ENCODE measurements around the gene LRP5.

Gene LRP5

DNA sequence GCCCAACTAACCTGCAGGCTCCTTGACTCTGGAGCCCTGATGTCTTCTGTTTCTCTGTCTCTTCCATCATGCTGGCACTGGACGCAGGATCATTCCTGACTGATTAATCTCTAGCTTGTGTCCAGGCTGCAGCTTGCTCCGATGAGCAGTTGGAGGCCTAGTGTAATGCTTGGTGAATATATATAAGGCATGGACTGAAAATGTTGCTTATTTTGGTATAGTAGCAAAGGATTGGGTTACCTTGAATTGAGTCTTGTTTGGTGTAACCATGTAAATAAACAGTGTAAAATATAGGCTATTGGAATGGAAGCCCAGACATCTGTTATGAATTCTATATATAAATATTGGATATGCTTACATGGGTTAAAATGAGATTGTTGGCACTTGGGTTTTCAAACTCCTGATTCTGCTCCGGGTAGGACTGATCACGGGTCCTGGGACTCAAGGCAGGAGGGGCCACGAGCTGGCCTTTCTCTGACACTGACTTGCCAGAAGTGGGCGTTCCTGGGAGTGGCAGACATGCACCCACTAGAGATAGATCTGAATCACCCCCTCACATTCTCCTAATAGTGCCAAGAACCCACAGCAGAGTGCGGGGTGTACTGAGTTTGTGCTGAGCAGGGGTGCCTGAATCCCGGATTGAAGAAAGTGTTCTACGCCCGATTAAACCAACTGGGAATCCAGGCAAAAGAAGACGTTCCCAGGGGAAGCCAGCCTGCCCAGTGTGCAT is 25.8 kb downstream of the LRP5 start:
- Histone ChIP-seq H3K9me2 (replicated peaks; ENCODE audit: low read depth, low read length) (no peaks in the 10 kb centered on the region), H3K27me3 (ENCODE audit: insufficient read depth, low read length, poor library complexity, severe bottlenecking) (no peaks in the 10 kb centered on the region), H3K9ac (ENCODE audit: low read depth, low read length, poor library complexity, severe bottlenecking) (no peak overlapping the region), H3K9me3 (ENCODE audit: insufficient read depth, low read depth, low read length) (no peaks in the 10 kb centered on the region), H4K20me1 (ENCODE audit: insufficient read depth, low read length, poor library complexity, severe bottlenecking) (peaks cover 37% of the 10 kb centered on the region), H3K4me1 (ENCODE audit: insufficient read depth, low read length, poor library complexity, severe bottlenecking) (peaks cover 27% of the 10 kb centered on the region), H3K79me2 (ENCODE audit: insufficient read depth, low read length) (peaks cover 91% of the 10 kb centered on the region), H3K36me3 (ENCODE audit: insufficient read depth, low read length) (no peaks in the 10 kb centered on the region), H2AFZ (ENCODE audit: low read length) (no peak overlapping the region), H3K4me2 (ENCODE audit: low read depth, low read length, poor library complexity, severe bottlenecking) (no peak overlapping the region), H3K4me3 (ENCODE audit: low read length, poor library complexity, severe bottlenecking) (no peak overlapping the region), H3F3A (ENCODE audit: low read depth) (no peaks in the 10 kb centered on the region)
- TF ChIP-seq, protein P1, sequence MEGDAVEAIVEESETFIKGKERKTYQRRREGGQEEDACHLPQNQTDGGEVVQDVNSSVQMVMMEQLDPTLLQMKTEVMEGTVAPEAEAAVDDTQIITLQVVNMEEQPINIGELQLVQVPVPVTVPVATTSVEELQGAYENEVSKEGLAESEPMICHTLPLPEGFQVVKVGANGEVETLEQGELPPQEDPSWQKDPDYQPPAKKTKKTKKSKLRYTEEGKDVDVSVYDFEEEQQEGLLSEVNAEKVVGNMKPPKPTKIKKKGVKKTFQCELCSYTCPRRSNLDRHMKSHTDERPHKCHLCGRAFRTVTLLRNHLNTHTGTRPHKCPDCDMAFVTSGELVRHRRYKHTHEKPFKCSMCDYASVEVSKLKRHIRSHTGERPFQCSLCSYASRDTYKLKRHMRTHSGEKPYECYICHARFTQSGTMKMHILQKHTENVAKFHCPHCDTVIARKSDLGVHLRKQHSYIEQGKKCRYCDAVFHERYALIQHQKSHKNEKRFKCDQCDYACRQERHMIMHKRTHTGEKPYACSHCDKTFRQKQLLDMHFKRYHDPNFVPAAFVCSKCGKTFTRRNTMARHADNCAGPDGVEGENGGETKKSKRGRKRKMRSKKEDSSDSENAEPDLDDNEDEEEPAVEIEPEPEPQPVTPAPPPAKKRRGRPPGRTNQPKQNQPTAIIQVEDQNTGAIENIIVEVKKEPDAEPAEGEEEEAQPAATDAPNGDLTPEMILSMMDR (conservative IDR thresholded peaks at IDR 0.05; ENCODE audit: low read length) = no peak
- TF ChIP-seq EZH2phosphoT487 (IDR thresholded peaks at IDR 0.05; ENCODE audit: borderline replicate concordance) = no peak

DNA sequence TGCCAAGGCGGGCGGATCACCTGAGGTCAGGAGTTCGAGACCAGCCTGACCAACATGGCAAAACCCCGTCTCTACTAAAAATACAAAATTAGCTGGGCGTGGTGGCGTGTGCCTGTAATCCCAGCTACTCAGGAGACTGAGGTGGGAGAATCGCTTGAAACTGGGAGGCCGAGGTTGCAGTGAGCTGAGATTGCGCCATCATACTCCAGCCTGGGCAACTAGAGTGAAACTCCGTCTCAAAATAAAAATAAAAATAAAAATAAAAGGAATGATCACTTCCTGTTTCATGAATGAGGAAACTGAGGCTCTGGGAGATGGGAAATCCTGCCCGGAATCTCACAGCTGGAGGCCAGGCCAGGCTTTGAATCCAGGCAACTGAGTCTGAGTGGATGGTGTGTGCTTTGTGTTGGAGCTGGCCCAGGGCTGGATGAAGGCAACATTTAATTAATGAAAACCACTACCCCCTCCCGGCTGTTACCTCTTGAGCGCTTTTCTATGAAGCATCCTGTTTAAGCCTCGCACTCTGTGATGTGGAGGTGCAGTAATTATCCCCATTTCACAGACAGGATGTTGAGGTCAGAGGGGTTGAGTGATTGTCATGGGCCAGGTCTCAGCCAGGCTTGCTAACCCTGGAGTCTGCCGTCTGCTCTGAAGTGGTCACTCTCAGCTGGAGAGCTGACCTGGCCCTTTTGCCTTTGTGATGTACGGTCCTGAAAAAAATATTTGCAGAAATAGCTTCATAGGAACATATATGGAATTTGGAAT is 27.8 kb downstream of the LRP5 start:
- H3K79me2 ChIP-seq (ENCODE audit: insufficient read depth, low read length) = peaks cover 88% of the 10 kb centered on the region
- H3F3A ChIP-seq (ENCODE audit: low read depth) = no peaks in the 10 kb centered on the region

DNA sequence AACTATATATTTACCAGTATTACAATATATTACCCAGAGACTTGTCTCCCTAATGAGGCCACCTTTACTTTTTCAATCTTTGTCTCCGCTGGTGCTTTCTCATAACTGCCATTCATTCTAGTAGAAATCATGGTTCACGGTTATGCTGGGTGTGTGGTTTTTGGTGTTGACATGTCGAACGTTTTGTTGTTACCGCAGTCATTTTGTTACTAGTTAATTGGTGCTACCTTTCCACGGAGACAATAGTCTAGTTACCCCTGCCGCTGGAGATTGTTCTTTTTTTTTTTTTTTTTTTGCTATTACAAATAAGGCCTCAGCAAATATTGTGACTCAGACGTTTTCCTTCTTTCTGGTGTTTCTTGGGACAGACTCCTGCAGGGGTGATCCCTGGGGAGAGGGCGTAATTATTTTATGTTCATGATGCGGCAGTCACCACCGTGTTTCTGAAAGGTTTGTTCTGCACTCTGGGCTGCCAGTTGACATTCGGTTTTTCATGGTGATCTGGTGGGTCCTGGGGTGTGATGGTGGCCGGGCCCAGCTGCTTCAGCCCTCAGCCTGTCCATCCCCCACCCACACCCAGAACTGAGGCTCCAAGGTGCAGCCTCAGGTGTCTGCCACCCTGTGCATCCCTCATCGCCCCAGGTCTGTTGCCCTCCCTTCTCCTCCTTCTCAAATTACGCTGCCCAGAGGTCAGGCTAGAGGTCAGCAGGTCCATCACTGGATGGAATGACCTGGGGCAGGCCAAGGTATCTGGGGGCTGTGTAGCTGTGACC is 28.6 kb downstream of the LRP5 start:
- H2AFZ ChIP-seq (ENCODE audit: low read length) = no peak overlapping the region
- H3F3A ChIP-seq (ENCODE audit: low read depth) = no peaks in the 10 kb centered on the region
- peaks cover 87% of the 10 kb centered on the region for H3K79me2 ChIP-seq (ENCODE audit: insufficient read depth, low read length)
- no peaks in the 10 kb centered on the region for H3K27me3 ChIP-seq (ENCODE audit: insufficient read depth, low read length, poor library complexity, severe bottlenecking)
- peaks cover 41% of the 10 kb centered on the region for H4K20me1 ChIP-seq (ENCODE audit: insufficient read depth, low read length, poor library complexity, severe bottlenecking)
- TF ChIP-seq, protein P1 (conservative IDR thresholded peaks at IDR 0.05; ENCODE audit: low read length) = no peak
- no peak for TF ChIP-seq EZH2phosphoT487 (IDR thresholded peaks at IDR 0.05; ENCODE audit: borderline replicate concordance)
- H3K4me3 ChIP-seq (ENCODE audit: low read length, poor library complexity, severe bottlenecking) = no peak overlapping the region
- no peaks in the 10 kb centered on the region for H3K9me2 ChIP-seq (replicated peaks; ENCODE audit: low read depth, low read length)
- no peaks in the 10 kb centered on the region for H3K36me3 ChIP-seq (ENCODE audit: insufficient read depth, low read length)
- no peak overlapping the region for H3K4me2 ChIP-seq (ENCODE audit: low read depth, low read length, poor library complexity, severe bottlenecking)
- H3K9me3 ChIP-seq (ENCODE audit: insufficient read depth, low read depth, low read length) = no peaks in the 10 kb centered on the region
- H3K9ac ChIP-seq (ENCODE audit: low read depth, low read length, poor library complexity, severe bottlenecking) = no peak overlapping the region
- H3K4me1 ChIP-seq (ENCODE audit: insufficient read depth, low read length, poor library complexity, severe bottlenecking) = peaks cover 21% of the 10 kb centered on the region

More for the DNA sequence above, 27.8 kb downstream of the LRP5 start:
- Histone ChIP-seq H3K4me2 (ENCODE audit: low read depth, low read length, poor library complexity, severe bottlenecking) (no peak overlapping the region), H3K9ac (ENCODE audit: low read depth, low read length, poor library complexity, severe bottlenecking) (no peak overlapping the region), H3K4me3 (ENCODE audit: low read length, poor library complexity, severe bottlenecking) (no peak overlapping the region), H3K9me2 (replicated peaks; ENCODE audit: low read depth, low read length) (no peaks in the 10 kb centered on the region), H2AFZ (ENCODE audit: low read length) (no peak overlapping the region), H4K20me1 (ENCODE audit: insufficient read depth, low read length, poor library complexity, severe bottlenecking) (peaks cover 41% of the 10 kb centered on the region), H3K36me3 (ENCODE audit: insufficient read depth, low read length) (no peaks in the 10 kb centered on the region), H3K4me1 (ENCODE audit: insufficient read depth, low read length, poor library complexity, severe bottlenecking) (peaks cover 27% of the 10 kb centered on the region), H3K27me3 (ENCODE audit: insufficient read depth, low read length, poor library complexity, severe bottlenecking) (no peaks in the 10 kb centered on the region), H3K9me3 (ENCODE audit: insufficient read depth, low read depth, low read length) (no peaks in the 10 kb centered on the region)
- TF ChIP-seq, protein P1 (conservative IDR thresholded peaks at IDR 0.05; ENCODE audit: low read length) = no peak
- TF ChIP-seq EZH2phosphoT487 (IDR thresholded peaks at IDR 0.05; ENCODE audit: borderline replicate concordance) = no peak

Data from Loucy (cell line).